Erythroblast (primary cell): ENCODE data around the gene MBP.

Experiments
- DNase-seq, 2 experiments: peaks; one replicate each; lab custom pipeline; 2025; lab: John Stamatoyannopoulos, UW
- GATA1 ChIP-seq: IDR thresholded peaks from 2 replicates; pipeline ENCODE4 v1.6.1; 2011; ENCODE audit warnings: low read depth, mild to moderate bottlenecking, control low read depth, low read length, moderate library complexity
- POLR2A ChIP-seq: IDR thresholded peaks from 2 replicates; pipeline ENCODE4 v1.6.1; 2011; ENCODE audit warnings: mild to moderate bottlenecking, low read length

The MBP gene

GRCh38 chr18:77039196-77040130, 93.1 kb downstream of the MBP start:
- TF ChIP-seq POLR2A (no peak), GATA1 (no peak)
- no peak for DNase-seq

GRCh38 chr18:77038182-77038858, 94.3 kb downstream of the MBP start:
- TF ChIP-seq GATA1 (no peak), POLR2A (no peak)
- DNase-seq: no peak

- no peak for TF ChIP-seq POLR2A
- no peak for TF ChIP-seq GATA1
- DNase-seq: no peak
Measured at GRCh38 chr18:77037567-77037966, 95.0 kb downstream of the MBP start.

- TF ChIP-seq POLR2A (no peak), GATA1 (no peak)
- DNase-seq: no peak
Measured at GRCh38 chr18:77035380-77036187, 97.0 kb downstream of the MBP start.

GRCh38 chr18:77033575-77033974, 99.0 kb downstream of the MBP start:
- TF ChIP-seq POLR2A (no peak), GATA1 (no peak)
- no peak for DNase-seq

- TF ChIP-seq POLR2A (no peak), GATA1 (no peak)
- DNase-seq: no peak
Measured at GRCh38 chr18:77032181-77032701, 100.3 kb downstream of the MBP start.

GRCh38 chr18:77031662-77032061, 100.9 kb downstream of the MBP start:
- TF ChIP-seq GATA1 (no peak), POLR2A (no peak)

GRCh38 chr18:77030201-77030600, 102.4 kb downstream of the MBP start:
- TF ChIP-seq POLR2A (no peak), GATA1 (no peak)
- no peak for DNase-seq

More at GRCh38 chr18:77031662-77032061, 100.9 kb downstream of the MBP start:
- DNase-seq: no peak

GRCh38 chr18:77025831-77026363, 106.7 kb downstream of the MBP start:
- no peak for TF ChIP-seq POLR2A
- TF ChIP-seq GATA1: no peak

GRCh38 chr18:77025123-77025522, 107.5 kb downstream of the MBP start:
- TF ChIP-seq POLR2A (no peak), GATA1 (no peak)
- no peak for DNase-seq

More at GRCh38 chr18:77025831-77026363, 106.7 kb downstream of the MBP start:
- DNase-seq: no peak

- TF ChIP-seq GATA1 (no peak), POLR2A (no peak)
Measured at GRCh38 chr18:77024476-77024875, 108.1 kb downstream of the MBP start.

GRCh38 chr18:77023102-77023782, 109.3 kb downstream of the MBP start:
- DNase-seq: no peak
- TF ChIP-seq GATA1: no peak
- no peak for TF ChIP-seq POLR2A

More at GRCh38 chr18:77024476-77024875, 108.1 kb downstream of the MBP start:
- DNase-seq: no peak
